Measurements from ENCODE around the gene SLC35F3. TPM values are rescaled to one million over a fixed set of nuclear protein-coding genes. Genes with fewer than 3 reads are reported as not detected.

SLC35F3 gene
- total RNA-seq, 1 experiment from 2014 or later = 22.7 TPM

DNA sequence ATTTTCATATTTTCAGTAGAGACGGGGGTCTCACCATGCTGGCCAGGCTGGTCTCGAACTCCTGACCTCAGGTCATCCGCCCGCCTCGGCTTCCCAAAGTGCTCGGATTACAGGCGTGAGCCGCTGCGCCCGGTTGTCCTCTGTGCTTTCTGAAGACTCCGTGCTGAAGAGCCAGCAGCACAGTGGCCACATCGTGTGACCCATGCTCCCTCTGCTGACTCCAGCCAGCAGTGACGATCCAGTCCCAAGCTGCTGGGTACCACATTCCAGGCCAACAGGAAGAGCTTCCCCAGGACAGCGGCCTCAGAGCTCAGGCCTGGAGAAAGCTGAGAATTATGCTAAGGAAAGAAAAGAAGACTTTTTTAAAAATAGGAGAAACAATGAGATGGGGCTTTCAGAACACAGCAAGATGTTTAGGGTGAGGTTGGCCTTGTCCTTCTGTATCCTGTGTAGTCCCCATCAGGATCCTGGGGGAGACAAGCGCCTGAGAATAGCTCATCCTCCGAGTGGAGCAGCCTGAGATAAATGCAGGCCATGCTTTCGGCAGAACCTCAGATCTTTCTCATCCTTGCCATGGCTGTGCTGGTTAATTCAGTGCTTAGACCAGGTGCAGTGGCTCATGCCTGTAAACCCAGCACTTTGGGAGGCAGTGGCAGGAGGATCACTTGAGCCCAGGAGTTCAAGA is 207.1 kb downstream of the SLC35F3 start:
- DNase-seq (ENCODE audit: low spot score) = no peak
- H3K27ac ChIP-seq (ENCODE audit: low read depth, low read length, poor library complexity, severe bottlenecking) = no peak overlapping the region
- POLR2A ChIA-PET (ENCODE audit: low non-redundant PET) = no interaction called here
- H3K4me1 ChIP-seq (ENCODE audit: insufficient read depth, low read length, poor library complexity, severe bottlenecking) = peaks cover 8% of the 10 kb centered on the region
- H3K4me3 ChIP-seq (ENCODE audit: low read depth, low read length, poor library complexity, severe bottlenecking) = no peak overlapping the region
- TF ChIP-seq, protein P1, sequence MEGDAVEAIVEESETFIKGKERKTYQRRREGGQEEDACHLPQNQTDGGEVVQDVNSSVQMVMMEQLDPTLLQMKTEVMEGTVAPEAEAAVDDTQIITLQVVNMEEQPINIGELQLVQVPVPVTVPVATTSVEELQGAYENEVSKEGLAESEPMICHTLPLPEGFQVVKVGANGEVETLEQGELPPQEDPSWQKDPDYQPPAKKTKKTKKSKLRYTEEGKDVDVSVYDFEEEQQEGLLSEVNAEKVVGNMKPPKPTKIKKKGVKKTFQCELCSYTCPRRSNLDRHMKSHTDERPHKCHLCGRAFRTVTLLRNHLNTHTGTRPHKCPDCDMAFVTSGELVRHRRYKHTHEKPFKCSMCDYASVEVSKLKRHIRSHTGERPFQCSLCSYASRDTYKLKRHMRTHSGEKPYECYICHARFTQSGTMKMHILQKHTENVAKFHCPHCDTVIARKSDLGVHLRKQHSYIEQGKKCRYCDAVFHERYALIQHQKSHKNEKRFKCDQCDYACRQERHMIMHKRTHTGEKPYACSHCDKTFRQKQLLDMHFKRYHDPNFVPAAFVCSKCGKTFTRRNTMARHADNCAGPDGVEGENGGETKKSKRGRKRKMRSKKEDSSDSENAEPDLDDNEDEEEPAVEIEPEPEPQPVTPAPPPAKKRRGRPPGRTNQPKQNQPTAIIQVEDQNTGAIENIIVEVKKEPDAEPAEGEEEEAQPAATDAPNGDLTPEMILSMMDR (conservative IDR thresholded peaks at IDR 0.05; ENCODE audit: low read depth, low read length) = no peak
- no peak for TF ChIP-seq EZH2 (IDR thresholded peaks at IDR 0.05; ENCODE audit: borderline replicate concordance, low read depth, low read length, poor library complexity, severe bottlenecking)
- H3K36me3 ChIP-seq (ENCODE audit: insufficient read depth, low read length, poor library complexity, severe bottlenecking) = no peaks in the 10 kb centered on the region
- intact Hi-C loops (cut with micrococcal nuclease; ENCODE audit: unreplicated experiment) = loop anchor here (5.0 to 10.0 kb wide), 4 partner anchors 493 to 1673 kb away; no protein-coding TSS in a partner anchor
- BruUV-seq (replicated peaks) = no TSS peak
- H3K27me3 ChIP-seq (replicated peaks; ENCODE audit: insufficient read depth, low read depth, low read length, poor library complexity) = no peaks in the 10 kb centered on the region
- CTCF ChIA-PET = no interaction called here
- no peaks in the 10 kb centered on the region for H3K9me3 ChIP-seq (ENCODE audit: low read depth, low read length, poor library complexity, severe bottlenecking)

DNA sequence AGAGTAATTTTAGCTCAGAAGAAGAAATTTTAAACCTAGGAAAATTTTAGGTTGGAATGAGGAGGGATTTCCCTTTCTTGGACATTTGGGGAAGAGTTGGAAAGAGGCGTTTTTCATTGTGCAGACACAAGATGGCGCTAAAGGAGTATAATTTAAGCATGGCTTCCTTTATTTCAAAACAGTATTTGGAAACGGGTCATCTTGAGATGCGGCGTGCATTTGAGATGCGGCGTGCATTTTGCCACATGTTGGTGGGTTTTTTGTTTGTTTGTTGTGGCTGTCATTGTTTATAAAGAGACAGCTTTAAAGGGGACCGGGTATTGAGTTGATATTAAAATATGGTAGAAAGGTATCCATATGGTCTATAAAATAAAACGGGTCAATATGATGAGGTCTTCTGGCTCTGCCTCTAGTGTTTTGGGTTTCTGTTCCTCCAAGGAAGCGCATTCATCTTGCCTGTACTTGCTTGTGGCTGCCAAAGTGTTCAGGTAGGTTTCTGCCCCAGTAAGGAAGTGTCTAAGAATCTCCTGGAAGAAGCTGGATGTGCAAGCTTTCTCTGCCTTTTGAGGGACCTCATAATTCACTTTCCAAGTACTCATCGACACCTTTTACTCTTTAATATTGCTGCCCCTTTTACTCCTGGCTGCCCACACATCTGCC is 210.3 kb downstream of the SLC35F3 start:
- DNase-seq (ENCODE audit: low spot score) = peak; percentile 79
- ChIA-PET CTCF (no interaction called here), POLR2A (ENCODE audit: low non-redundant PET) (no interaction called here)
- no peaks in the 10 kb centered on the region for H3K27me3 ChIP-seq (replicated peaks; ENCODE audit: insufficient read depth, low read depth, low read length, poor library complexity)
- peaks cover 12% of the 10 kb centered on the region for H3K4me1 ChIP-seq (ENCODE audit: insufficient read depth, low read length, poor library complexity, severe bottlenecking)
- no peaks in the 10 kb centered on the region for H3K9me3 ChIP-seq (ENCODE audit: low read depth, low read length, poor library complexity, severe bottlenecking)
- intact Hi-C loops (cut with micrococcal nuclease; ENCODE audit: unreplicated experiment) = loop anchor here (1.0 to 10.0 kb wide), 5 partner anchors 364 to 1670 kb away; no protein-coding TSS in a partner anchor
- peak overlapping the region; percentile 23 for H3K4me3 ChIP-seq (ENCODE audit: low read depth, low read length, poor library complexity, severe bottlenecking)
- no peaks in the 10 kb centered on the region for H3K36me3 ChIP-seq (ENCODE audit: insufficient read depth, low read length, poor library complexity, severe bottlenecking)
- no peak overlapping the region for H3K27ac ChIP-seq (ENCODE audit: low read depth, low read length, poor library complexity, severe bottlenecking)
- TF ChIP-seq EZH2 (IDR thresholded peaks at IDR 0.05; ENCODE audit: borderline replicate concordance, low read depth, low read length, poor library complexity, severe bottlenecking) = no peak
- TF ChIP-seq, protein P1 (conservative IDR thresholded peaks at IDR 0.05; ENCODE audit: low read depth, low read length) = peak; percentile 81
- no TSS peak for BruUV-seq (replicated peaks)

DNA sequence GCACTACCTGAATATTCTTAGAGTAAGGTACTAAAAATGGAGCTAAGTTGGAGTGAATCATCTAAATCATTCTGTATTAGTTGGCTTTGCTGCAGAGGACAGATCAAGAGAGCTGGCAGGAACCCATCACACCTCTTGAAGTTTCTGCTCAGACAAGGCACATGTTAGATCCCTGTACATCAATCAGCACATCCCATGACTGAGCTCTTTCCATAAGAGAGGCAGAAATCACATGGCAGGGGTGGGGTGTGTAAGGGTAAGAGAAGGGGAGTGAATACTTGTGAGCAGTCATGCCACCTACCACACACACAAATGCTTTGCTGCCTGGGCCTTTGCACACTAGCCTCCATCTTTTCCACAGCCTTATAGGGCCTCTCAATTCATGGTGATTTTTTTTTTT is 214.4 kb downstream of the SLC35F3 start:
- intact Hi-C loops (cut with micrococcal nuclease; ENCODE audit: unreplicated experiment) = loop anchor here (10.0 kb wide), 3 partner anchors 486 to 1666 kb away; no protein-coding TSS in a partner anchor
- DNase-seq (ENCODE audit: low spot score) = no peak
- BruUV-seq (replicated peaks) = no TSS peak

More for the DNA sequence above, 214.4 kb downstream of the SLC35F3 start:
- Histone ChIP-seq H3K27me3 (replicated peaks; ENCODE audit: insufficient read depth, low read depth, low read length, poor library complexity) (no peaks in the 10 kb centered on the region), H3K36me3 (ENCODE audit: insufficient read depth, low read length, poor library complexity, severe bottlenecking) (no peaks in the 10 kb centered on the region), H3K4me3 (ENCODE audit: low read depth, low read length, poor library complexity, severe bottlenecking) (no peak overlapping the region), H3K4me1 (ENCODE audit: insufficient read depth, low read length, poor library complexity, severe bottlenecking) (peaks cover 15% of the 10 kb centered on the region), H3K9me3 (ENCODE audit: low read depth, low read length, poor library complexity, severe bottlenecking) (no peaks in the 10 kb centered on the region), H3K27ac (ENCODE audit: low read depth, low read length, poor library complexity, severe bottlenecking) (no peak overlapping the region)
- POLR2A ChIA-PET (ENCODE audit: low non-redundant PET) = no interaction called here
- CTCF ChIA-PET = interaction anchor here (0.7 kb wide), 1 partner anchor 27 kb away, joined by 3 read pairs; no protein-coding TSS in a partner anchor
- no peak for TF ChIP-seq EZH2 (IDR thresholded peaks at IDR 0.05; ENCODE audit: borderline replicate concordance, low read depth, low read length, poor library complexity, severe bottlenecking)
- TF ChIP-seq, protein P1 (conservative IDR thresholded peaks at IDR 0.05; ENCODE audit: low read depth, low read length) = no peak
